GM19455 (cell line): ENCODE results near the gene STIM1.
"Not testable (repeated sequence)": the region's sequence is repeated elsewhere in the genome, so short reads cannot be mapped to it uniquely, and the experiment has no call there.

Experiments used
- ATAC-seq: cut with Tn5 transposase; IDR thresholded peaks from one replicate; pipeline ENCODE4 v1.9.1; 2021; ENCODE audit not compliant: unreplicated experiment

Gene STIM1

DNA sequence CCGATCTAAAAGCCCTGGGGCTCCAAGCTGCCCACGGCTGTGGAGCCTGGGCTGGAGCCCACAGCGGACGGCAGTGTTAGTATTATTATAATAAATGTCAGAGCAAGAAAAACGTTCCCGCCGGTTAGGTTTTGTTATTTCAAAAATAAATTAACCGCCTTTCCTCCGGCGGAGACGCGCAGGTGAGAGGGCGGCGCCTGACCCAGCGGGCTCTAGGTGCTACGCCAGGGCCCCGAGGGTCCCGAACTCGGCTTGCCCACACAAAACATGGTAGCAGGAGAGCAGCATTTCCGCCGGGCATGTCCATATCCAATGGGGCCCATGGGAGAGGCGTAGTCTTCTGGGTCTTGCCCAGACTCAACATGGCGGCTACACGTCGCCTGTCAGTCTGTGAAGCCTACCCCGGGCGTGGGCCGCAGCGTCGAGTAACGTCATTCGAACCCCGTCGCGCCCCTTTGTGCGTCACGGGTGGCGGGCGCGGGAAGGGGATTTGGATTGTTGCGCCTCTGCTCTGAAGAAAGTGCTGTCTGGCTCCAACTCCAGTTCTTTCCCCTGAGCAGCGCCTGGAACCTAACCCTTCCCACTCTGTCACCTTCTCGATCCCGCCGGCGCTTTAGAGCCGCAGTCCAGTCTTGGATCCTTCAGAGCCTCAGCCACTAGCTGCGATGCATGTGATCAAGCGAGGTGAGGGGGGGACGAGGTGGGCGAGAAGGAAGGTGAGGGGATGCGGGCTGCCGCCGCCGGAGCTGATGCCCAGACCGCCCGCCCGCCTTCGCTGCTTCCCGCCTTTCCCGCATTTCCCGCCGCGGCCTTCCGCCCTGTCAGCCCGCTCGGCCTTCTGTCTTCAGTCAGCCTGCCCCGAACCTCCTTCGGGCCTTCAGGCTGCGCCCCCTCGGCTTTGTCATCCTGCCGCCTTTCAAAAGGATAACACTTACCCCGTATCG lies 239.2 kb downstream of the STIM1 start, which contains the start of gene RRM1:
RRM1 (plus strand) TSS at position 452 of the 944 bp plus-strand sequence; CDS start at position 666, 214 bp downstream.
- ATAC-seq = peak; percentile 94

DNA sequence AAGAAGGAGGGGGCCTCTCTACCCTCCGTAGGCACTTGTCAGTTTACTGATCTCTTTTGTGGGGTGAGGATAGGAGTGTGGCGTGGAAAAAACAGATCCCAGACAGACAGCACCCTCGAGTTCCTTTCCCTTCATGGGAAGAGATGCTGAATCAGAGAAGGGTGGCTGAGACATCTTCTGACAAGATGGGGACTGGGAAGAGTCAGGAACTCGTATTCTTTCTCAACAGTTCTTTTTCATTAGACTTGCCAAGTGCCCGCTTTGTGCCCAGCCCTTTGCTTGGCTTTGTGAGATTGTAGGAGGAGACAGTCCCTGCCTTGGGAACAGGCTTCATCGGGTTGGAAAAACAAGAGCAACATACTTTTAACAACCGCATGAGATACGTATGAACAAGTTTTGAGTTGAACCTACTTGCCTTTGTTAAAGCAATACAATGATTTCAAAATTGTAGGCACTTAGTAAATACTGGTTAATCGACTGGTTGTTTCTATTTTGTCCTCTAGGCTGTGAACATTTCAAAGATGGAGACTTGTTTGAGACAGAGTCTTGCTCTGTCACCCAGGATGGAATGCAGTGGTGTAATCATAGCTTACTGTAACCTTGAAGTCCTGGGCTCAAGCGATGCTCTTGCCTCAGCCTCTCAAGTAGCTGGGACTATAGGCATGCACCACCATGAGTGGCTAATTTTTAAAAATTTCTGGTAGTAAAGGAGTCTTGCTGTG lies 240.2 kb downstream of the STIM1 start:
- ATAC-seq = no peak

DNA sequence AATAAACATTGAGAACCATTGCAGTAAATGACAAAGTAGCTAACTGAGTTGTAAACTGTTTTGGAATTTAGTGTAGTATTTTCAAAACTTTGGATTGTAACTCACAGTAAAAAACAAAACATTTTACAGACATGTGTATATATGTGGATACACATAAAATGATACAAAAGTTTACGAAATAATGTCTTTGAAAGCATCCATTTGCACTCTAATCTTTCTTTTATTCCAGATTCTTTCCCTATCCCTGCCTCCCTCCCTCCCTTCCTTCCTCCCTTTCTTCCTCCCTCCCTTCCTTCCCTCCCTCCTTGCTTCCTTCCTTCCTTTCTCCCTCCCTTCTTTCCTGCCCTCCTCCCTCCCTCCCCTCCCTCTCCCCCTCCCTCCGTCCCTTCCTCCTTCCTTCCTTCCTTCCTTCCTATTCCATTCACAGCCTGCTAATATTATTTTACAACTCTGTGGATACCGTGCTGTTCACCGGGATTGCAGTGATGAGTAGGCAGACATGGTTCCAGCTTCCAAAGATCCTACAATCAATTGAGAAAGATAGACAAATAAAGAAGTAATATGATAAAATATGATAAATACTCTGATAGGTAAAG lies 242.7 kb downstream of the STIM1 start:
- no peak for ATAC-seq

DNA sequence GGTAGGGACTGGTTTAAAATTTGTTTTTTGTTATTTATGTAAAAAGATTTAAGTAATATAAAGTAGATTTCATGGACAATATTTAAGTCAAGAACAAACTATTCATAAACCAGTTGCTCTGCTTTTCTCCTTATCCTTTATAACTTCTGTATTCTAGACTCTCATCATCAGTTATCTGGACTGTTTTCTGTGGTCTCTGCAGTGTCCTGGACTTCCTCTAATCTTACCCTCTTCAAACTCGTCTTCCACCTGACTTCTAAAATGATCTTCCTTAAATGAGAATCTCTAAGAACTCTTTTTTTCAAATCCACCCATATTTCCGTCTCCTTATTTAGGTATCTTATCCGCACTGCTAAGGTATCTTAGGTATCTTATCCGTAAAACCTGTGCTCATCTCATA lies 247.2 kb downstream of the STIM1 start:
- ATAC-seq = no peak

DNA sequence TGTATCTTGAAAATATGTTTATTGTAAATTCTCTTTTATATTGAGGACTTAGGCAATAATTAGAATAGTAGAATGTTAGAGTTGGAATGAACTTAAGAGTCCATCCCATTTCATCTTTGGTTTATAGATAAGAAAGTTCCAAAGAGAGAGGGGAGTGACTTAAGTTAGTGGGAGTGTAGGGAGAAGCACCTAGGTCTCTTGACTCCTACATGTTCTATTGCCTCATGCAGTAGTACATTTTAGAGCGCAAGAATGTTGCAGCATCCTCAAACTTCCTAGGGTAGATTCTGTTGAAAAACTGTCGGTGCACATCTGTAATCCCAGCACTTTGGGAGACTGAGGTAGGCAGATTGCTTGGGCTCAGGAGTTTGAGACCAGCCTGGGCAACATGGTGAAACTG lies 247.8 kb downstream of the STIM1 start:
- no peak for ATAC-seq

DNA sequence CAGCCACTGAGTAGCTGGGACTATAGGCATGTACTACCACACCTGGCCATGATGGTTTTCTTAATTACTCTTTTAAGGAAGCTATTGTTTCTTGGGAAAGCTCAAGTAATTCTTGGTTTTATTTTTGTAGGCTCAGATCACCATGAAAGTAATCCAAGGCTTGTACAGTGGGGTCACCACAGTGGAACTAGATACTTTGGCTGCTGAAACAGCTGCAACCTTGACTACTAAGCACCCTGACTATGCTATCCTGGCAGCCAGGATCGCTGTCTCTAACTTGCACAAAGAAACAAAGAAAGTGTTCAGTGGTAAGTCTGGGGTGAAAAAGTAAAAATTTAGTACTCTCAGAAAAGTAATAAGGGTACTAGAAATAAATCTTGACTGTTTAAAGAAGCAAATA lies 250.5 kb downstream of the STIM1 start:
- no peak for ATAC-seq

DNA sequence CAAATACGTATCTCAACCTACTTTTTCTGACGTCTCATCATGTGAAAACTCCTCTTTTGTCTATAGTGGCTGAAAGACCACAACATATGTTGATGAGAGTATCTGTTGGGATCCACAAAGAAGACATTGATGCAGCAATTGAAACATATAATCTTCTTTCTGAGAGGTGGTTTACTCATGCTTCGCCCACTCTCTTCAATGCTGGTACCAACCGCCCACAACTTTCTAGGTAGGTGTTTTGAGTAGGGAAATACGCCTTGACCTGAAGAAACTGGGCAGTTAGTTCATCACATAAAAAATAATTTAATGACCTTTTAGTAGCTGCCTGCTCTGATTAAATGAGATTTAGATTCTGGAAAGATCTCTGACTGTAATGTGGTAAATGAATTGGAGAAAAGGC lies 256.4 kb downstream of the STIM1 start:
- no peak for ATAC-seq

DNA sequence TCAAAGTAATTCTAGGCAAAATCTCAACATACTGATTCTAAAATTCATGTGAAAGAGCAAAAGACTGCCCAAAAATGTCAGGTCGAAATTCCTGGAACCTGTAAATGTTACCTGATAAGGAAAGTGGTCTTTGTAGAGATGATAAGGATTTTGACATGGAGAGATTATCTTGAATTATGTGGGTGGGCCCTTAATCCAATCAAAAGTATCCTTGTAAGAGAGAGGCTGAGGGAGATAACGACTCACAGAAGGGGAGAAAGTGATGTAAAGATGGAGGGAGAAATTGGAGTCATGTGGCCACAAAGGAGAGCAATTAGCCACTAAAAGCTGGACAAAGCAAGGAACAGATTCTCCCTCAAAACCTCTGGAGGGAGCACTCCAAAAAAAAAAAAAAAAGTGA lies 259.7 kb downstream of the STIM1 start:
- no peak for ATAC-seq

DNA sequence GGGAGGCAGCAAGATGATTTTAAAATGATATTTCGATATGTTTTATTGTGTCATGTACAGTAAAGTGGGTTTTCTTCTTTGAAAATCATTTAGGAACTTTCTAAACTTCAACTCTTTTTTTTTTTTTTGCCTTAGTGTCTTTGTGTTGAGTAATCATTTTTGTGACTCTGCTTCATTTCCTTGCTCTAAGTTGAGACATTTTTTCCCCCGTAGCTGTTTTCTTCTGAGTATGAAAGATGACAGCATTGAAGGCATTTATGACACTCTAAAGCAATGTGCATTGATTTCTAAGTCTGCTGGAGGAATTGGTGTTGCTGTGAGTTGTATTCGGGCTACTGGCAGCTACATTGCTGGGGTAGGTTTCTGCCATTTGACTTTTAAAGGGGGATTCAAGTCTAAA lies 262.6 kb downstream of the STIM1 start:
- no peak for ATAC-seq

DNA sequence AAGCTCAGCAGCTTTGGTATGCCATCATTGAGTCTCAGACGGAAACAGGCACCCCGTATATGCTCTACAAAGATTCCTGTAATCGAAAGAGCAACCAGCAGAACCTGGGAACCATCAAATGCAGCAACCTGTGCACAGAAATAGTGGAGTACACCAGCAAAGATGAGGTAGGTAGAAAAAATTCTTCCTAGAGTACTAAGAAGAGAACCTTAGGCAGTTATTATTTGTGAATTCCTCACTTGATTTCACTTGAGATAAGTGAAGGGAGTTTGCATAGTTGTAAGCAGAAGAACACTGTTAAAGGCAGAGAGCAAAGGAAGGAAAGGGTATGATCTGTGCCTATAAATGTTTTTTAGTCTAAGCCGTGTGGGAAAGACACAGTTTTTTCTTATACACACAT lies 267.8 kb downstream of the STIM1 start:
- no peak for ATAC-seq

DNA sequence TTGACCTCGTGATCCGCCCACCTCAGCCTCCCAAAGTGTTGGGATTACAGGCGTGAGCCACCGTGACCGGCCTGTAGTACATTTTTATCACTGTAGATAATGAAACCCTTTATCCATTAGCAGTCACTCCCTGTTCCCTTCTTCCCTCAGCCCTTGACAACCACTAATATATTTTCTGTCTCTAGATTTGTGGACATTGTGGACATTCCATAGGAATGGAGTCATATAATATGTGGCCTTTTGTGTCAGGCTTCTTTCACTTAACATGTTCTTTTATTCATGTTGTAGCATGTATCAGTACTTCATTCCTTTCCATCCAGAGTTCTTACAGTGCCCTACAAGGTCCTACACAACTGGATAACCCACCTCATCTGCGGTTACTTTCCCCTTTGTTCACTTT lies 269.7 kb downstream of the STIM1 start:
- ATAC-seq = no peak

DNA sequence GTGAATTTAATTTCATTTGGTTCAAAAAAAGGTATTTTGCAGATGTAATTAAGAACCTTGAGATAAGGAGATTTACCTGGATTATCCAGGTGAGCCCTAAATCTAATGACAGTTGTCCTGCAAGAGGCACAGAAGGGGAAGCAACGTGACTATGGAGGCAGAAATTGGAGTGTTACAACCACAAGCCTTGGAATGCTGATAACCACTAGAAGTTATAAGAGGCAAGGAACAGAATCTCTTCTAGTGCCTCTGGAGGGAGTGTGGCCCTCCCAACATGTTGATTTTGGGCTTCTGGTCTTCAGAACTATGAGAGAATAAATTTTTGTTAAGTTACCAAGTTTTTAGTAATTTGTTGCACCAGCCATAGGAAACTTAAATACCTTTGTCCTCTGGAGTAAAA lies 271.9 kb downstream of the STIM1 start:
- ATAC-seq = no peak

DNA sequence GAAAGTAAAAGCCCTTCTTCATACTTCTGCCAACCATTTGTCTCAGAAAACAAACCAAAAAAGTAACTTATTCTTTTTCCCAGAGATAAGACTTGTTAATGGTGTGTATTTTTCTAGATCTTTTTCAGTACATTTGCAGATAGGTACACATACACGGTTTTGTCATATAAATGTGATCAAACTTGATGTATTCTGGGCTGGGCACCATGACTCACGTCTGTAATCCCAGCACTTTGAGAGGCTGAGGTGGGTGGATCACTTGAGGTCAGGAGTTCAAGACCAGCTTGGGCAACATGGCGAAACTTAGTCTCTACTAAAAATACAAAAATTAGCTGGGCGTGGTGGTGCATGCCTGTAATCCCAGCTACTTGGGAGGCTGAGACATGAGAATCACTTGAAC lies 274.8 kb downstream of the STIM1 start:
- not testable (repeated sequence) for ATAC-seq

DNA sequence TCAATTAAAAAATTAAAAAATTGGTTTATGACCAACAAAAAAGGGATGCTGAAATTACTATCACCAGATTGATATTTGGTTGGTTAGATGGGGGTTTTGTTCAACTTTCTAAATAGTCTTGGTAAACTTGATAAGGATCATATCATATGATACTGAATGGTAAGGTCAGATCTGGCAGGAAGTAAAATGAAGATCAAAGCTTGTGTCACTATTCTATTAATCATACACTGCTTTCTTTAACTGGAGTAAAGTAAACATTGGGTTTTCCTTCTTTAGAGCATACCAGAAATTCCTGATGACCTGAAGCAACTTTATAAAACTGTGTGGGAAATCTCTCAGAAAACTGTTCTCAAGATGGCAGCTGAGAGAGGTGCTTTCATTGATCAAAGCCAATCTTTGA lies 279.3 kb downstream of the STIM1 start:
- ATAC-seq = no peak

DNA sequence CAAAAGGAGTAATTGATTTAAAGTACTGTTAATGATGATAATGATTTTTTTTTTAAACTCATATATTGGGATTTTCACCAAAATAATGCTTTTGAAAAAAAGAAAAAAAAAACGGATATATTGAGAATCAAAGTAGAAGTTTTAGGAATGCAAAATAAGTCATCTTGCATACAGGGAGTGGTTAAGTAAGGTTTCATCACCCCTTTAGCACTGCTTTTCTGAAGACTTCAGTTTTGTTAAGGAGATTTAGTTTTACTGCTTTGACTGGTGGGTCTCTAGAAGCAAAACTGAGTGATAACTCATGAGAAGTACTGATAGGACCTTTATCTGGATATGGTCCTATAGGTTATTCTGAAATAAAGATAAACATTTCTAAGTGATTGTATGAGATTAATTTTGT lies 283.0 kb downstream of the STIM1 start:
- ATAC-seq = no peak

DNA sequence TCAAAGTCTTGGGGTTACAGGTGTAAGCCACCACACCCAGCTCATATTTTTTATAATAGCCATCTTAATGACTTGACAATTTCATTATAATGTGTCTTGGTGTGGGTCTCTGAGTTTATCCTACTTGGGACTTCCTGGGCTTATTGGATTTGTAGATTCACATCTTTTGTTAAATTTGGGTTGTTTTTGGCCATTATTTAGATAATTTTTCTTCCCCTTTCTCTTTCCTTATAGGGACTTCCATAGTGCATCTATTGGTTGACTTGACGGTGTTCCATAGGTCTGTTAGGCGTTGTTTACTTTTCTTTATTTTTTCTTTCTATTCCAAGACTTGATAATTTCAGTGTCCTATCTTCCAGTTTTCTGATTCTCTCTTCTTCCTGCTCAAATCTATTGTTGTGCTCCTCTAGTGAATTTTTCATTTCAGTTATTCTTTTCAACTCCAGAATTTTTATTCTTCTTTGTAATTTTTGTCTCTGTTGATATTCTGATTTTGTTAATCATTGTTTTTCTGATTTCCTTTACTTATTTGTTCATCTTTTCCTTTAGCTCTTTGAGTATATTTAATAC lies 284.7 kb downstream of the STIM1 start:
- no peak for ATAC-seq
